ENCODE measurements around the gene C1orf74.

- TF ChIP-seq CTCF (IDR thresholded peaks at IDR 0.05) (no peak), FOSL2 (IDR thresholded peaks at IDR 0.05) (no peak), FOSL2 (CRISPR knock-in tag; IDR thresholded peaks at IDR 0.05) (no peak), EP300 (IDR thresholded peaks at IDR 0.05) (no peak)
Observed at GRCh38 chr1:209802117-209802779, 17.9 kb upstream of the C1orf74 start.
